Activated T-cell treated with anti-CD3 and anti-CD28 coated beads for 24 hours (primary cell): Measurements from ENCODE around the gene DAB1.

ENCODE experiments used
- DNase-seq: peaks from one replicate; pipeline ENCODE4 v3.0.0-alpha.2; 2020; ENCODE audit warnings: low read depth

The DAB1 gene

GRCh38 chr1:57072401-57073110, 351.3 kb downstream of the DAB1 start:
- no peak for DNase-seq

GRCh38 chr1:57067863-57068262, 356.0 kb downstream of the DAB1 start:
- DNase-seq, result no peak

- DNase-seq, result no peak
These were observed 356.8 kb downstream of the DAB1 start for GRCh38 chr1:57066980-57067610.

GRCh38 chr1:57065442-57065841, 358.4 kb downstream of the DAB1 start:
- no peak for DNase-seq

- DNase-seq, result no peak
These were observed 359.3 kb downstream of the DAB1 start for GRCh38 chr1:57064379-57065140.

GRCh38 chr1:57063406-57064125, 360.3 kb downstream of the DAB1 start:
- DNase-seq, result no peak

- DNase-seq, result no peak
These were observed 362.5 kb downstream of the DAB1 start for GRCh38 chr1:57061369-57061768.

- DNase-seq, result no peak
These were observed 363.4 kb downstream of the DAB1 start for GRCh38 chr1:57060451-57060850.

- no peak for DNase-seq
These were observed 365.0 kb downstream of the DAB1 start for GRCh38 chr1:57058652-57059501.

GRCh38 chr1:57048856-57049255, 375.0 kb downstream of the DAB1 start:
- DNase-seq, result no peak

- no peak for DNase-seq
These were observed 377.4 kb downstream of the DAB1 start for GRCh38 chr1:57046462-57046861.

- no peak for DNase-seq
These were observed 382.0 kb downstream of the DAB1 start for GRCh38 chr1:57041901-57042300.

- no peak for DNase-seq
These were observed 383.0 kb downstream of the DAB1 start for GRCh38 chr1:57040811-57041210.

- DNase-seq, result no peak
These were observed 386.9 kb downstream of the DAB1 start for GRCh38 chr1:57036641-57037579.

- DNase-seq, result no peak
These were observed 389.1 kb downstream of the DAB1 start for GRCh38 chr1:57034713-57035112.

- DNase-seq, result no peak
These were observed 390.4 kb downstream of the DAB1 start for GRCh38 chr1:57033222-57034001.

- DNase-seq, result no peak
These were observed 397.1 kb downstream of the DAB1 start for GRCh38 chr1:57026624-57027354.

- no peak for DNase-seq
These were observed 399.0 kb downstream of the DAB1 start for GRCh38 chr1:57024855-57025254.

GRCh38 chr1:57024428-57024827, 399.4 kb downstream of the DAB1 start:
- DNase-seq, result no peak
